Muscle of leg (tissue), 16 donors: Measurements from ENCODE around the gene TTLL13. TPM values are rescaled to one million over a fixed set of nuclear protein-coding genes. Genes with fewer than 3 reads are reported as not detected.

Experiments
- DNase-seq: peaks from one replicate; pipeline ENCODE4 v3.0.0; 2013
- H3K27ac ChIP-seq: one replicate; pipeline ENCODE4 v1.5.1; 2013; ENCODE audit warnings: mild to moderate bottlenecking, low read length, control low read depth
- H3K27me3 ChIP-seq: one replicate; pipeline ENCODE4 v1.6.1; 2013; ENCODE audit warnings: low read length; ENCODE audit not compliant: control insufficient read depth, insufficient read depth
- H3K36me3 ChIP-seq: one replicate; pipeline ENCODE4 v1.6.1; 2013; ENCODE audit warnings: low read length; ENCODE audit not compliant: control insufficient read depth, insufficient read depth
- H3K4me1 ChIP-seq: one replicate; pipeline ENCODE4 v1.6.1; 2013; ENCODE audit warnings: low read length; ENCODE audit not compliant: control insufficient read depth, insufficient read depth
- H3K4me3 ChIP-seq: one replicate; pipeline ENCODE4 v1.5.1; 2013; ENCODE audit warnings: low read length, control low read depth
- H3K9me3 ChIP-seq: replicated peaks from 2 replicates; pipeline ENCODE4 v1.6.1; 2013; ENCODE audit warnings: low read depth, low read length; ENCODE audit not compliant: control insufficient read depth
- WGBS: methylation state at CpG from one replicate; pipeline ENCODE4 v1.1.5; 2013; ENCODE audit warnings: missing lambda C conversion rate; ENCODE audit not compliant: insufficient coverage; 5-methylcytosine and 5-hydroxymethylcytosine counted together
- long read RNA-seq, 11 donors: transcript quantifications; one replicate each; lab custom pipeline, GENCODE V29; 2026
- polyA plus RNA-seq, 8 donors: library from polyadenylated mRNA; unstranded; fragments of 120-200 nt; gene quantifications; one replicate each; pipeline versions ENCODE4 v1.2.1 to v1.2.3, GENCODE V29; 2013; ENCODE audit warnings: inconsistent platforms in 1 of 8, low replicate concordance in 1 of 8; ENCODE audit not compliant: insufficient read length in 8 of 8, insufficient read depth in 1 of 8
- total RNA-seq: library from RNA; stranded (reverse); fragments of 120-200 nt; gene quantifications from one replicate; pipeline ENCODE4 v1.2.4, GENCODE V29; 2013

TTLL13 gene
- total RNA-seq, result 0.09 TPM
- under 1 TPM in 4 of 8 donors, not detected in 4; 0.10 to 0.86 (median 0.24) TPM for polyA plus RNA-seq
- long read RNA-seq, donor 1, result 0 reads
- long read RNA-seq, donor 2, result 0 reads
- long read RNA-seq, donor 3, result 0 reads
- long read RNA-seq, donor 4, result 0 reads
- long read RNA-seq, donor 5, result 0 reads
- long read RNA-seq, donor 6, result 0 reads
- long read RNA-seq, donor 7, result 0 reads
- long read RNA-seq, donor 8, result 0 reads
- long read RNA-seq, donor 9, result 0 reads
- long read RNA-seq, donor 10, result 0 reads
- long read RNA-seq, donor 11, result 0 reads

GRCh38 chr15:90249203-90249863 lies at the start of gene TTLL13:
TSS of gene TTLL13 (plus strand) at chr15:90249556. CDS start at chr15:90250631, 1,075 bp downstream.
- H3K4me1 ChIP-seq, result peaks cover 10% of the 10 kb centered on the region
- no peak within 1 kb of the TSS for H3K27ac ChIP-seq
- H3K4me3 ChIP-seq, result peak within 1 kb of the TSS; percentile 62
- DNase-seq, result peak; percentile 89
- no peaks in the 10 kb centered on the region for H3K9me3 ChIP-seq
- no peaks in the 10 kb centered on the region for H3K36me3 ChIP-seq
- WGBS, result 2% methylated on average over 34 of the region's 44 CpGs
- peaks cover 4% of the 10 kb centered on the region for H3K27me3 ChIP-seq

- Histone ChIP-seq H3K4me3 (peak overlapping the region; percentile 68), H3K9me3 (no peaks in the 10 kb centered on the region), H3K27ac (no peak overlapping the region), H3K4me1 (peaks cover 24% of the 10 kb centered on the region), H3K27me3 (peaks cover 5% of the 10 kb centered on the region), H3K36me3 (no peaks in the 10 kb centered on the region)
- 4% methylated on average over 17 of the region's 24 CpGs for WGBS
- no peak for DNase-seq
Measured at GRCh38 chr15:90200534-90201129, 48.7 kb upstream of the TTLL13 start.

GRCh38 chr15:90201130-90201943 lies 48.0 kb upstream of the TTLL13 start, which contains the start of gene SEMA4B:
TSS of gene SEMA4B (plus strand) at chr15:90201330. CDS start at chr15:90201579, 249 bp downstream.
- peak; percentile 83 for DNase-seq
- Histone ChIP-seq H3K4me1 (peaks cover 24% of the 10 kb centered on the region), H3K27me3 (peaks cover 5% of the 10 kb centered on the region), H3K4me3 (peak within 1 kb of the TSS; percentile 68), H3K9me3 (no peaks in the 10 kb centered on the region), H3K36me3 (no peaks in the 10 kb centered on the region), H3K27ac (no peak within 1 kb of the TSS)
- WGBS, result under 1% methylated on average over 79 of the region's 88 CpGs

GRCh38 chr15:90201944-90202375 lies 47.4 kb upstream of the TTLL13 start:
- WGBS, result 4% methylated on average over 25 of the region's 25 CpGs
- no peak overlapping the region for H3K27ac ChIP-seq

GRCh38 chr15:90202929-90203328 lies 46.4 kb upstream of the TTLL13 start:
- Histone ChIP-seq H3K4me1 (peaks cover 24% of the 10 kb centered on the region), H3K4me3 (no peak overlapping the region), H3K9me3 (no peaks in the 10 kb centered on the region), H3K36me3 (no peaks in the 10 kb centered on the region), H3K27me3 (peaks cover 5% of the 10 kb centered on the region), H3K27ac (no peak overlapping the region)
- 80% methylated on average over 2 of the region's 4 CpGs for WGBS
- DNase-seq, result no peak

More at GRCh38 chr15:90201944-90202375, 47.4 kb upstream of the TTLL13 start:
- Histone ChIP-seq H3K36me3 (no peaks in the 10 kb centered on the region), H3K4me1 (peaks cover 24% of the 10 kb centered on the region), H3K27me3 (peaks cover 5% of the 10 kb centered on the region), H3K9me3 (no peaks in the 10 kb centered on the region), H3K4me3 (peak overlapping the region; percentile 68)
- no peak for DNase-seq

GRCh38 chr15:90203473-90203872 lies 45.9 kb upstream of the TTLL13 start:
- Histone ChIP-seq H3K9me3 (no peaks in the 10 kb centered on the region), H3K4me1 (peaks cover 24% of the 10 kb centered on the region), H3K27ac (no peak overlapping the region), H3K36me3 (no peaks in the 10 kb centered on the region), H3K27me3 (peaks cover 5% of the 10 kb centered on the region), H3K4me3 (no peak overlapping the region)
- no peak for DNase-seq
- 96% methylated on average over 7 of the region's 7 CpGs for WGBS

GRCh38 chr15:90203922-90204321 lies 45.4 kb upstream of the TTLL13 start:
- no peak for DNase-seq
- Histone ChIP-seq H3K27ac (no peak overlapping the region), H3K27me3 (peaks cover 5% of the 10 kb centered on the region), H3K9me3 (no peaks in the 10 kb centered on the region), H3K36me3 (no peaks in the 10 kb centered on the region), H3K4me3 (no peak overlapping the region), H3K4me1 (peaks cover 24% of the 10 kb centered on the region)
- 65% methylated on average over 4 of the region's 8 CpGs for WGBS

- Histone ChIP-seq H3K36me3 (no peaks in the 10 kb centered on the region), H3K27ac (no peak overlapping the region), H3K9me3 (no peaks in the 10 kb centered on the region), H3K4me3 (no peak overlapping the region), H3K4me1 (peaks cover 24% of the 10 kb centered on the region), H3K27me3 (peaks cover 5% of the 10 kb centered on the region)
- 73% methylated on average over 8 of the region's 10 CpGs for WGBS
- DNase-seq, result no peak
Measured at GRCh38 chr15:90205050-90205848, 44.1 kb upstream of the TTLL13 start.

- H3K4me3 ChIP-seq, result no peak overlapping the region
- no peaks in the 10 kb centered on the region for H3K36me3 ChIP-seq
- 90% methylated on average over 4 of the region's 5 CpGs for WGBS
- no peak for DNase-seq
- peaks cover 21% of the 10 kb centered on the region for H3K4me1 ChIP-seq
- H3K27me3 ChIP-seq, result peaks cover 5% of the 10 kb centered on the region
- H3K27ac ChIP-seq, result no peak overlapping the region
- H3K9me3 ChIP-seq, result no peaks in the 10 kb centered on the region
Measured at GRCh38 chr15:90205886-90206285, 43.5 kb upstream of the TTLL13 start.
